Adrenal gland (tissue), 5 donors: Measurements from ENCODE around the gene TRIB2.

Source experiments
- POLR2A ChIP-seq, 2 donors: fragments of 450-650 bp; IDR thresholded peaks; one replicate each; pipeline ENCODE4 v1.6.1; 2017; ENCODE audit warnings: antibody characterized with exemption in 2 of 2, mild to moderate bottlenecking in 2 of 2, moderate library complexity in 1 of 2
- TF ChIP-seq, protein P1 (sequence below), 6 experiments: fragments of 450-650 bp in 4 of 6; fragments of 200-600 bp in 2 of 6; sonication (generic) in 1 of 6; IDR thresholded peaks; 1 replicate in 5 of 6; 2 replicates in 1 of 6; pipeline versions ENCODE4 v1.5.1 to v1.8.0; 2016 to 2021; ENCODE audit warnings: antibody characterized with exemption in 6 of 6, mild to moderate bottlenecking in 2 of 6, moderate library complexity in 1 of 6
- donor health status: DM: no; HTN: no; CAD: no.

- TF ChIP-seq, protein P1, sequence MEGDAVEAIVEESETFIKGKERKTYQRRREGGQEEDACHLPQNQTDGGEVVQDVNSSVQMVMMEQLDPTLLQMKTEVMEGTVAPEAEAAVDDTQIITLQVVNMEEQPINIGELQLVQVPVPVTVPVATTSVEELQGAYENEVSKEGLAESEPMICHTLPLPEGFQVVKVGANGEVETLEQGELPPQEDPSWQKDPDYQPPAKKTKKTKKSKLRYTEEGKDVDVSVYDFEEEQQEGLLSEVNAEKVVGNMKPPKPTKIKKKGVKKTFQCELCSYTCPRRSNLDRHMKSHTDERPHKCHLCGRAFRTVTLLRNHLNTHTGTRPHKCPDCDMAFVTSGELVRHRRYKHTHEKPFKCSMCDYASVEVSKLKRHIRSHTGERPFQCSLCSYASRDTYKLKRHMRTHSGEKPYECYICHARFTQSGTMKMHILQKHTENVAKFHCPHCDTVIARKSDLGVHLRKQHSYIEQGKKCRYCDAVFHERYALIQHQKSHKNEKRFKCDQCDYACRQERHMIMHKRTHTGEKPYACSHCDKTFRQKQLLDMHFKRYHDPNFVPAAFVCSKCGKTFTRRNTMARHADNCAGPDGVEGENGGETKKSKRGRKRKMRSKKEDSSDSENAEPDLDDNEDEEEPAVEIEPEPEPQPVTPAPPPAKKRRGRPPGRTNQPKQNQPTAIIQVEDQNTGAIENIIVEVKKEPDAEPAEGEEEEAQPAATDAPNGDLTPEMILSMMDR (IDR thresholded peaks at IDR 0.05) = no peak
- no peak for TF ChIP-seq POLR2A (IDR thresholded peaks at IDR 0.05)
Observed at GRCh38 chr2:12770300-12770968, 53.7 kb downstream of the TRIB2 start.
